Right lobe of liver (tissue), 6 donors: Measurements from ENCODE around the gene RARG. TPM values are rescaled to one million over a fixed set of nuclear protein-coding genes. Genes with fewer than 3 reads are reported as not detected.

Source experiments
- ATAC-seq, 4 donors: fragments of 200-7000 bp; cut with Tn5 transposase; one replicate each; pipeline ENCODE4 v1.9.1; 2020; ENCODE audit warnings: mild to moderate bottlenecking in 4 of 4, moderate library complexity in 4 of 4
- DNase-seq, 3 donors: peaks; one replicate each; pipeline ENCODE4 v3.0.0-alpha.2; 2020
- H3K27ac ChIP-seq, 3 donors: fragments of 200-600 bp; one replicate each; pipeline ENCODE4 v1.8.0; 2022
- H3K27me3 ChIP-seq, 2 donors: fragments of 200-600 bp; one replicate each; pipeline ENCODE4 v1.8.0; 2022
- H3K36me3 ChIP-seq, 4 donors: fragments of 200-600 bp; sonication (generic) in 1 of 4; one replicate each; pipeline versions ENCODE4 v1.5.1 to v1.8.0; 2017 to 2022; ENCODE audit warnings: control low read depth in 1 of 4
- H3K4me1 ChIP-seq, 4 donors: fragments of 200-600 bp; sonication (generic) in 1 of 4; one replicate each; pipeline versions ENCODE4 v1.5.1 to v1.8.0; 2017 to 2022; ENCODE audit warnings: control low read depth in 1 of 4
- H3K4me3 ChIP-seq, 3 donors: fragments of 200-600 bp; one replicate each; pipeline ENCODE4 v1.8.0; 2022
- H3K9me3 ChIP-seq, 4 donors: fragments of 200-600 bp; sonication (generic) in 1 of 4; one replicate each; pipeline versions ENCODE4 v1.5.1 to v1.8.0; 2017 to 2022; ENCODE audit warnings: control low read depth in 1 of 4
- POLR2A ChIP-seq: fragments of 450-650 bp; IDR thresholded peaks from one replicate; pipeline ENCODE4 v1.6.1; 2017; ENCODE audit warnings: antibody characterized with exemption, mild to moderate bottlenecking
- WGBS: methylation state at CpG from one replicate; pipeline ENCODE4 v1.1.6; 2018; ENCODE audit warnings: low coverage, low lambda C conversion rate; ENCODE audit not compliant: insufficient coverage; ENCODE audit errors: missing lambda C conversion rate; 5-methylcytosine and 5-hydroxymethylcytosine counted together
- intact Hi-C, 2 donors: fragments of 100-400 bp; cut with DNase I; formaldehyde crosslinking; loops; one replicate each; pipeline versions ENCODE4 v1.11.2 to v1.14.1; 2022
- total RNA-seq, 6 experiments: library from RNA; depleted of rRNA in 2 of 6; stranded (reverse); fragments of >200 nt in 2 of 6; fragmentation: NEBNext Ultra II Directional in 3 of 6; extraction: Animal tissue kit (Norgen Biotek cat#: 25700) in 3 of 6; gene quantifications; one replicate each; pipeline versions ENCODE4 v1.1.0 to v1.2.4, GENCODE V29; 2016 to 2023
- TF ChIP-seq, protein P1 (sequence below), 4 donors: fragments of 200-600 bp in 3 of 4; fragments of 450-650 bp in 1 of 4; IDR thresholded peaks; one replicate each; pipeline versions ENCODE4 v1.5.1 to v1.8.0; 2016 to 2022; ENCODE audit warnings: antibody characterized with exemption in 4 of 4, mild to moderate bottlenecking in 2 of 4
- donor health status: DM: no; HTN: yes; CAD: no.
- donor health status: DM: no; HTN: no; CAD: no.
- donor health status: DM: no; HTN: no; CAD: no.
- donor health status: DM: no; HTN: yes; CAD: no.
- donor health status: DM: no; HTN: yes; CAD: no.

The RARG gene
- total RNA-seq, 6 experiments from 2014 or later, result 1.9 to 2.4 (median 2.1) TPM

- WGBS, result 97% methylated on average over 3 of the region's 3 CpGs
- Histone ChIP-seq H3K27ac (no peak overlapping the region), H3K4me1 (peaks cover 0 to 42% (median 20%) of the 10 kb centered on the region in 4 donors), H3K36me3 (peaks cover 0 to 54% (median 14%) of the 10 kb centered on the region in 4 donors), H3K4me3 (no peak overlapping the region), H3K27me3 (no peaks in the 10 kb centered on the region), H3K9me3 (no peaks in the 10 kb centered on the region)
- no peak for DNase-seq
- TF ChIP-seq, protein P1, sequence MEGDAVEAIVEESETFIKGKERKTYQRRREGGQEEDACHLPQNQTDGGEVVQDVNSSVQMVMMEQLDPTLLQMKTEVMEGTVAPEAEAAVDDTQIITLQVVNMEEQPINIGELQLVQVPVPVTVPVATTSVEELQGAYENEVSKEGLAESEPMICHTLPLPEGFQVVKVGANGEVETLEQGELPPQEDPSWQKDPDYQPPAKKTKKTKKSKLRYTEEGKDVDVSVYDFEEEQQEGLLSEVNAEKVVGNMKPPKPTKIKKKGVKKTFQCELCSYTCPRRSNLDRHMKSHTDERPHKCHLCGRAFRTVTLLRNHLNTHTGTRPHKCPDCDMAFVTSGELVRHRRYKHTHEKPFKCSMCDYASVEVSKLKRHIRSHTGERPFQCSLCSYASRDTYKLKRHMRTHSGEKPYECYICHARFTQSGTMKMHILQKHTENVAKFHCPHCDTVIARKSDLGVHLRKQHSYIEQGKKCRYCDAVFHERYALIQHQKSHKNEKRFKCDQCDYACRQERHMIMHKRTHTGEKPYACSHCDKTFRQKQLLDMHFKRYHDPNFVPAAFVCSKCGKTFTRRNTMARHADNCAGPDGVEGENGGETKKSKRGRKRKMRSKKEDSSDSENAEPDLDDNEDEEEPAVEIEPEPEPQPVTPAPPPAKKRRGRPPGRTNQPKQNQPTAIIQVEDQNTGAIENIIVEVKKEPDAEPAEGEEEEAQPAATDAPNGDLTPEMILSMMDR (IDR thresholded peaks at IDR 0.05), result peak; percentile 5 to 13 (median 9)
- TF ChIP-seq POLR2A, result no peak
- ATAC-seq, result no peak
- intact Hi-C loops, result no loop called here
These were observed 46.3 kb downstream of the RARG start for GRCh38 chr12:53185582-53186153.

DNA sequence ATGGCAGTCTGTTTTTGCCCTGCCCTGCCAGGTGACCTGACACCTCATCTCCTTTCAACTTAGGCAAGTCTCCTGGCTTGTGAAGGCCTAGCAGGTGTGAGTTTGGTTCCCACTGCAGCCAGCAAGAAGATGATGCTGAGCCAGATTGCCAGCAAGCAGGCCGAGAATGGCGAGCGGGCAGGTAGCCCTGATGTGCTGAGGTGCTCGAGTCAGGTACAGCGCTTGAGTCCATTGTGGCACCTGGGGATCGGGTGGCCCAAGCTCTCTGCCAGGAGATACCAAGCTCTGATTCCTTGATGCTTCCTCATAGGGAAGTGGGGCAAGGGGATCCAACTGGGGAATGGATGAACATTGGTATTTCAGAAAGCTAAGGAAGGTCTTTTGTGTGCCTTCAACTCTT is 47.2 kb downstream of the RARG start:
- DNase-seq (peak in 1 of 3 donors; percentile 28), ATAC-seq (no peak)
- H3K36me3 ChIP-seq, result peaks cover 0 to 54% (median 14%) of the 10 kb centered on the region in 4 donors

GRCh38 chr12:53182903-53183302 is 49.1 kb downstream of the RARG start:
- Histone ChIP-seq H3K4me3 (no peak overlapping the region), H3K9me3 (no peaks in the 10 kb centered on the region), H3K36me3 (peaks cover 0 to 51% (median 14%) of the 10 kb centered on the region in 4 donors), H3K27me3 (no peaks in the 10 kb centered on the region), H3K4me1 (peaks cover 0 to 55% (median 27%) of the 10 kb centered on the region in 4 donors), H3K27ac (no peak overlapping the region)
- WGBS, result 18% methylated on average over 2 of the region's 2 CpGs
- peak in 1 of 3 donors; percentile 23 for DNase-seq
- intact Hi-C loops, result no loop called here
- ATAC-seq, result no peak
- no peak for TF ChIP-seq POLR2A
- TF ChIP-seq, protein P1 (IDR thresholded peaks at IDR 0.05), result no peak

More for the DNA sequence above, 47.2 kb downstream of the RARG start:
- Histone ChIP-seq H3K9me3 (no peaks in the 10 kb centered on the region), H3K4me1 (peaks cover 0 to 43% (median 21%) of the 10 kb centered on the region in 4 donors), H3K4me3 (no peak overlapping the region), H3K27ac (no peak overlapping the region), H3K27me3 (no peaks in the 10 kb centered on the region)
- WGBS, result 81% methylated on average over 3 of the region's 6 CpGs
- no peak for TF ChIP-seq POLR2A
- TF ChIP-seq, protein P1 (IDR thresholded peaks at IDR 0.05), result no peak
- intact Hi-C loops, result no loop called here

DNA sequence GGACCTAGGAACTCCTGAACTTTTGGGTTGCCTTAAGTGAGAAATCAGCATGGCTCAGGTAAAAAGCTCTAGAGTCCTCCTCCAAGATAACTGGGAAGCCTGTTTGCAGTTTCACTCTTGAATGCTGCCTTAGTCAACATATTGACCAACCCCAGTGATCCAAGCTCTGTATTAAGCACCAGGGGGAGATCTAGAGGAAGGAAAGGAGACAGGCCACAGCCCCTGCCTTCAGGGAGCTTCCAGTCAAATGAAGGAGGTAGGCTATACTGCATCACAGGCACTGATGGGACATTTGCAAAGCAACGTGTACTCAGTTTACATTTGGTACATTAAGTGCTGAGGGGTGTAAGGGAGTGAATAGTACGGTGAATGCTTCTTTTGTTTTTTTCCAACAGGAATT is 50.1 kb downstream of the RARG start:
- H3K4me3 ChIP-seq, result peak overlapping the region in 1 of 3 donors; percentile 80
- H3K27ac ChIP-seq, result no peak overlapping the region
- H3K36me3 ChIP-seq, result peaks cover 0 to 41% (median 10%) of the 10 kb centered on the region in 4 donors
- no peaks in the 10 kb centered on the region for H3K9me3 ChIP-seq
- no peaks in the 10 kb centered on the region for H3K27me3 ChIP-seq
- DNase-seq (peak in 1 of 3 donors; percentile 19), ATAC-seq (no peak)
- intact Hi-C loops, result no loop called here
- TF ChIP-seq, protein P1 (IDR thresholded peaks at IDR 0.05), result no peak
- TF ChIP-seq POLR2A, result no peak
- 73% methylated on average over 2 of the region's 2 CpGs for WGBS
- H3K4me1 ChIP-seq, result peaks cover 0 to 58% (median 27%) of the 10 kb centered on the region in 4 donors
